Measurements from ENCODE around the gene ADARB2.

The ADARB2 gene

DNA sequence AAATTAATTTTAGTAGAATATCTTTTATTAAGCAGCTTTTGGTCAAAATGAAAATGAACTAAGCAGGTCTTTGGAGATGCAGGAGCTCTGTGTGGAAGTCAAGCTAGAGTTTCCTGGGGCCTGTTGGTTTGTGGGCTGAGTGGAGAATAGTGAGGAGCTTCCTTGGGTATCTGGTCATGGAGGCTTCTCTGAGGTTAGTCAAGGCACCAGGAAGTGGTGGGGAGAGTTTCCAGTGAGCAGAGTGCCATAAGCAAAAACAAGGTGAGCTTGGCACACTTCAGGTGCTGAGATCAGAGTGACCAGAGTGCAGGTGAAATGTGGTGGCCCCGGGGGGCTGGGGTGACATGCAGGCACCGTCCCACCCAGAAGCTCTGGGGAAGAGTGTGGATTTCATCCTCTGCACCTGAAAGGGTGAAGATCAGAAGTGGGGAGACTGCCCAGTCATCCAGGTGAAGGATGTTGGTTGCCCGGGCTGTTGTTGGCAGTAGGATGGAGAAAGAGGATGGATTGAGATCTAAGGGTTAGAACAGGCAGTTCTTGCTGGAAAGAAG is 603.8 kb downstream of the ADARB2 start:
- Histone ChIP-seq H3K9me3 (no peaks in the 10 kb centered on the region), H3K36me3 (peaks cover 48% of the 10 kb centered on the region), H3K27ac (no peak overlapping the region), H3K4me3 (ENCODE audit: low read depth in 1 of 2, low read length in 1 of 2) (no peak overlapping the region), H3K27me3 (no peaks in the 10 kb centered on the region), H3K4me1 (ENCODE audit: control insufficient read depth in 1 of 2, insufficient read depth in 1 of 2, low read depth in 1 of 2, low read length in 1 of 2) (no peaks in the 10 kb centered on the region)
- no peak for TF ChIP-seq CTCF (IDR thresholded peaks at IDR 0.05)

DNA sequence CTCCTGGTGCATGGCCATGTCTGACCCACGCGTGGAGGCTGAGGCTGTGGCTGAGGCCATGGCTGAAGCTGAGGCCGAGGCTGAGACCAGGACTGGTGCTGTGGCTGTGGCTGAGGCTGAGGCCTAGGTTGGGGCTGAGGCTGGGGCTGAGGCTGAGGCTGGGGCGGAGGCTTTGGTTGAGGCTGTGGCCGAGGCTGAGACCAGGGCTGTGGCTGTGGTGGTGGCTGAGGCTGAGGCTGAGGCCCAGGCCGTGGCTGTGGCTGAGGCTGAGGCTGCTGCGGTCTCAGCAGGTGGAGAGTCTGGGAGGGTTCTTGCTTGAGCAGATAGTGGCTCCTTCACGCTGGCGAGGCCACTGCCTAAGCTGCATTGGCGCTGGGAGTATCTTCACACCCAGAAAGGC is 604.7 kb downstream of the ADARB2 start:
- no peak overlapping the region for H3K4me3 ChIP-seq (ENCODE audit: low read depth in 1 of 2, low read length in 1 of 2)
- no peak for TF ChIP-seq CTCF (IDR thresholded peaks at IDR 0.05)
- H3K36me3 ChIP-seq, result peaks cover 56% of the 10 kb centered on the region
- H3K4me1 ChIP-seq (ENCODE audit: control insufficient read depth in 1 of 2, insufficient read depth in 1 of 2, low read depth in 1 of 2, low read length in 1 of 2), result no peaks in the 10 kb centered on the region
- H3K9me3 ChIP-seq, result no peaks in the 10 kb centered on the region
- no peaks in the 10 kb centered on the region for H3K27me3 ChIP-seq
- H3K27ac ChIP-seq, result no peak overlapping the region

- H3K36me3 ChIP-seq, result peaks cover 69% of the 10 kb centered on the region
- H3K4me1 ChIP-seq (ENCODE audit: control insufficient read depth in 1 of 2, insufficient read depth in 1 of 2, low read depth in 1 of 2, low read length in 1 of 2), result no peaks in the 10 kb centered on the region
- no peak overlapping the region for H3K4me3 ChIP-seq (ENCODE audit: low read depth in 1 of 2, low read length in 1 of 2)
- TF ChIP-seq CTCF (IDR thresholded peaks at IDR 0.05), result no peak
- H3K9me3 ChIP-seq, result no peaks in the 10 kb centered on the region
- no peak overlapping the region for H3K27ac ChIP-seq
- H3K27me3 ChIP-seq, result no peaks in the 10 kb centered on the region
Measured at GRCh38 chr10:1130995-1131790, 606.1 kb downstream of the ADARB2 start.

GRCh38 chr10:1130226-1130625 is 607.1 kb downstream of the ADARB2 start:
- no peaks in the 10 kb centered on the region for H3K27me3 ChIP-seq
- no peak overlapping the region for H3K27ac ChIP-seq
- no peaks in the 10 kb centered on the region for H3K9me3 ChIP-seq
- no peaks in the 10 kb centered on the region for H3K4me1 ChIP-seq (ENCODE audit: control insufficient read depth in 1 of 2, insufficient read depth in 1 of 2, low read depth in 1 of 2, low read length in 1 of 2)
- no peak overlapping the region for H3K4me3 ChIP-seq (ENCODE audit: low read depth in 1 of 2, low read length in 1 of 2)
- no peak for TF ChIP-seq CTCF (IDR thresholded peaks at IDR 0.05)
- H3K36me3 ChIP-seq, result peaks cover 78% of the 10 kb centered on the region

DNA sequence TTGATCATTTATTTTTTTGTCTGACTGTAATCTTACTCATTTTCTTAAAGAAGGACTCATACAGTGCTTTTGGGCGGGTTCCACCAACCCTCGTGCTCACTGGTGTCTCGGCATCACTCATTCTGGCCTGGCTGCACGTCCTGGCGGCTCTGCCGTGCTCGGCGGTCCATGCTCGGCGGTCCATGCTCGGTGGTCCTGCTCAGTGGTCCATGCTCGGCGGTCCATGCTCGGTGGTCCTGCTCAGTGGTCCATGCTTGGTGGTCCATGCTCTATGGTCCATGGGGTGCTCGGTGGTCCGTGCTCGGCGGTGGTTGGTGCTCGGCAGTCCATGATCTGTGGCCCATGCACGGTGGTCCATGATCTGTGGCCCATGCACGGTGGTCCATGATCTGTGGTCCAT is 608.7 kb downstream of the ADARB2 start:
- Histone ChIP-seq H3K27me3 (no peaks in the 10 kb centered on the region), H3K9me3 (no peaks in the 10 kb centered on the region), H3K4me3 (ENCODE audit: low read depth in 1 of 2, low read length in 1 of 2) (no peak overlapping the region), H3K27ac (no peak overlapping the region), H3K36me3 (peaks cover 90% of the 10 kb centered on the region), H3K4me1 (ENCODE audit: control insufficient read depth in 1 of 2, insufficient read depth in 1 of 2, low read depth in 1 of 2, low read length in 1 of 2) (no peaks in the 10 kb centered on the region)
- TF ChIP-seq CTCF (IDR thresholded peaks at IDR 0.05), result no peak
